GM19372 (cell line): ENCODE results near the gene GDF10.

Experiments
- ATAC-seq: cut with Tn5 transposase; IDR thresholded peaks from one replicate; pipeline ENCODE4 v1.9.1; 2021; ENCODE audit warnings: mild to moderate bottlenecking, low read depth, moderate library complexity; ENCODE audit not compliant: unreplicated experiment

The GDF10 gene

DNA sequence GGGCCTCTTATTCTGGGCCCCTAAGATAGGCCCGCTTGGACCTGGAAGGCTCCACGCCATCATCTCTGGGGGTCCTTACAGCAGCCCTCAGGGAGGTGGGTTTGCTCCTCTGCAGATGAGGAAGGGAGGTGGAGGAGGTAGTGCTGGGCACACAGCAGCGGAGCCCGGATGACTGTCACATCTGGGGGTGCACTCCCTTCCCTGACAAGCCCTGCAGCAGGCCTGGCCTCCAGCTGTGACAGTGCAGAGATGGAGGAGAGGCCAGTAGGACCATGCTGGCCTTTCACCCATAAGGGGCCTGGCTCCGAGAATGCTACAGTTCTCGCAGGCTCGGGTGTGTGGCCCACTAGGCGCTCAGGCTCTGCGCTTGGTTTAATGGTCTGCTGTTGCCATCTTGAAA lies 31.5 kb downstream of the GDF10 start:
- ATAC-seq: no peak

DNA sequence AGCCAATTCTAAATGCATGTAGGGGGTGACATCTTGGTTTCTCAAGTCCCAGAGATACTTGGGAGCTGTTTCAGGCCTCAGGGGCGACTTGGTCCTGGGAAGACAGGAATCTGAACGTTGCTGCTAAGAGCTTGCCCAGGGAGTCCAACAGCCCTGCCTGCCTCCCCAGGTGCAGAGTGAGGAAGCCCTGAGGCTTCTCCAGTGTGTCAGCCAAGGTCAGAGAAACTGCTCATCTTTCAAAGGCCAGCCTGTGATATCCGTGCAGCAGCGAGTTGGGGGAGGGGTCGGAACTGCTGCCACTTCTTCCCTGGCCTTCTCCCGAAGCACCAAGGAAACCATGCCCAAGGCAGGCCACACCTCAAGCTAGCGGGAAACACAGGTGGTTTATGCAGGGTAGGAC lies 32.0 kb downstream of the GDF10 start:
- ATAC-seq: no peak

DNA sequence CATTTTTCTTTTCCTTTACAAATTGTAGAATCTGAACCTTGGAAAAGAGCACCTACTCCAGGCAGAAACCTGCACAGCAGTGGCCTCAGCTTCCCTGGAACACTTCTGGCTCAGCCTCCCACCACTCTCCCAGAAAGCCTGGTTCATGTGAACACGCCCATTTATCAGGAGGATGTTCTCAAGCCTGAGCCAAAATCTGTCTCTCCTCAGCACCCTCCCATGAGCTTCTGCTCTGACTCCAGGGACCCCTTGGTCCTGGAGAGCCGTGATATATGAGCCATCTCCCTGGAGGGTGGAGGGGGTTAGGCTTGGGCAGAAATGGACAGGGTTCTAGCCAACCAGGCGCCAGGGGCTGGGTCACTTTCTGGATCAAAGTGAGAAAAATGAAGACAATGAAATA lies 32.4 kb downstream of the GDF10 start:
- ATAC-seq: no peak

DNA sequence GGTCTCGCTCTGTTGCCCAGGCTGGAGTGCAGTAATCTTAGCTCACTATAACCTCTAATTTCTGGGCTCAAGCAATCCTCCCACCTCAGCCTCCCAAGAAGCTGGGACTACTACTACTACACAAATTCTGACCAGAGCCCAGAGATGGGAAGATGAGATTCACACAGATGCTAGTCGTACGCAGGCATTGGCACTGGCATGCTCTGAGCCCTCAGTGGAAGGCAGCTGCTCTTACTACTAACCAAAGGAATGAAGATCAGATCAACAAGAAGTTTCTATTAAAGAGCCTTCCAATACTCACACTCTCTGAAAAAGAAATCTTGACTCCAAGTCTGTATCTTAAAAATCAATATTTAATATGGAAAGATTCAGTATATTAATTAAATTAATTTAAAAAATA lies 32.9 kb downstream of the GDF10 start:
- ATAC-seq: no peak

DNA sequence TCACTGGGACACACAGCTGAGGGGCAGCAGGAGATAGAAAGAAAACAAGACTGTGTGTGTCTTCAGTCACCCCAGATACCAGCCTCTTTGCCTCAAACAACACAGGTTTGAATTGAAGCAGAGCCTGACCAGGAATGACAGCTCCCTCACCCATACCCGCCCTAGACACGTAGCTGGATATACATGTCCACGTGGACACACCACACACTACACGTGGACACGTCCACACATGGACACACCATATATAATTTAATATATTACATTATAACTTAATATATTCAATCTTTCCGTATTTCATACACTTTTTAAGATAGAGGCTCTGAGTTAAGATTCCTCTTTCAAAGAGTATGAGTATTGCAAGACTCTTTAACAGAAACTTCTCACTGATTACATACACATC lies 33.5 kb downstream of the GDF10 start:
- no peak for ATAC-seq

DNA sequence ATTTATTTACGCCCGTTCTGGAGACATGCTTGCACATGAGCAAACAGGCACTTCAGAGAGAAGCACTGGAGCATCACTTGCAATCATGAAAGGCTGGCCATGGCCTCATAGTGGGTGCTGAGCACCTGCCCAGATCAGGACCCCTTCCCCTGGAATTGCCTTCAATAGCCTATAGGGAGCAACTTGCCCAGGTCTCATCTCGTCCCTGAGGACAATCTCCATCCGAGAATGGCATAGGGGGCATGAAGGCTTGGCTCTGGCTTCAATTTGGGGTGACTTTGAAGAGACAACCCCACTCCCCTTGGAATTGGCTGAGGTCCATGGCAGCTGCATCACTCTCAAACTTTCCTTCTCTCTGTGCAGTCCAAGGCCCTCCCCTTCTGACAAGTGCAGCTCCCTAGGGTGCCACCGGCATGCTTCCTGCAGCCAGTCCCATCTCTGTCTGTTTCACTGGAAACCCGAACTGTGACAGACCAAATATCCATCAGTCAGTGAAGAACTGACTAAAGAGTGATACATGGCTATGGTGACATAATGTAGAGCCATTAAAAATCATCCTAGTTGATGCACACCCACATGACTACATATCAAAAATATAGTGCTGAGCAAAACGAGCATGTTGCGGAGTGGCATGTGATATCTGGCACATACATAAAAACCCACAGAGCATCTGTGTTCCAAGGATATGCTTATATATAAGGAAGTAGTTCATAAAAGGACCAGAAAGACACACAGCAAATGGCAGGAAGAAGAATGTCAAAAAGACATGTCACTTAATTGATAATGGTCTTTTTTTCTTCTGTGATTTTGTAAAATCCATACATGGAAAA lies 34.7 kb downstream of the GDF10 start:
- no peak for ATAC-seq

DNA sequence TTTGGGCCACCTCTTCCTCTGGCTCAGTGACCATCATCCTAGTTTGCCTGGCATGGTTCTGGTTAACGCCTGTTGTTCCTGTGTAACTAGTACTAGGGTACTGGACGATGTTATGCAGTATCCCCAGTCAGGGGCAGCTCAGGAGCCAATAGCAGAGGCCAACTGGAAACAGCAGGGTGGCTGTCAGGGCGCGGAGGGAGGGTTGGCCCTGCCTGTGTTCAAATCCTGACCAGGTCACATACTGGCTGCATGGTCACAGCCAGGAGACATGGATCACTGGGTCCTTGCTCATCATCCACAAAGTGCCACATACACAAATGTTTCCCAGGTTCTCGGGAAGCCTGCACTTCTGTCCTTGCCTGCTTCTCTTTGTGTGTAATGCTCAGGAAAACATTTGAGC lies 35.9 kb downstream of the GDF10 start:
- no peak for ATAC-seq

DNA sequence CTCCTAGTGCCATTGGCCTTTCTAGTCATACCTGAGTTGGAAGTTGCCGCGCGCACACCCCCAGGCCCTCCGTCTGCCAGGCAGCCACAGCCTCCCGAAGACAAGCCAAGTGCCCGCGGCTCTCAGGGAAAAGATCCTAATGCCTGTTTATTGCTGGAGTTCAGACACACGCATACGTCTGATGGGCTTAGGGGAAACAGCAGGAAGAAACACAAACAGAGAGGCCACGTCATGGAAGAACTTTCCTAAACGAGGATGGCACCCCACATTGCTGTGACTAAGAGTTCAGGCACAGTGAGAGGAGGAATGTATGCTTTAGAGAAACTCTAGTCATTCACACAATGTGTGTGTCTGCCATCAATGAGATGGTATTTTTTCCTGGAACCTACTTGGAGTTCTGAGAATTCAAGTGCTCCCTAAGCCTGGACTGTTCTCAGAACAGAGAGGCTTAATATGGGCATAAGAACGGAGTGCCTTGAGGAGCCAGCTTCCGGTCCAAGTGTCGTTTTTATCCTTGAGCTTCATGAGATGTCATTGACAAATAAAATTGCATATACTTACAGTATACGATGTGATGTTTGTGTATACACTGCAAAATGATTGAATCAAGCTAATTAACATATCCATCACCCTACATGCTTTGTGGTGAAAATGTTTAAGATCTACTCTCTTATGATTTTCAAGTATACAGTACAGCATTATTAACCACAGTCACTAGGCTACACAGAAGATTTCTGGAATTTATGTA lies 36.6 kb downstream of the GDF10 start:
- ATAC-seq: no peak

DNA sequence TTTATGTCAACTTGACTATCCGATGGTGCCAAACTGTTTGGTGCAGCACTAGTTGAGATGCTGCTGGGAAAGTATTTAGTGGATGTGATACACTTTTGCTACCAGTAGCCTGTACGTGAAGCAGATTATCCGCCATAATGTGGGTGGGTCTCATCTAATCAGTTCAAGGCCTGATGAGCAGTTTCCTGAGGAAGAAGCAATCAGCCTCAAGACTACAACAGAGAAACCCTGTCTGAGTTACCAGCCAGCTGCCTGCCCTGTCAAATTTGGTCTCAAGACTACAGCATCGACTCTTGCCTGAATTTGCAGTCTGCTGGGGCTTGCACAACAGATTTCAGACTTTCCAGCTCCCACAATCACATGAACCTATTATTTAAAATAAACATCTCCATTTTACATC lies 37.3 kb downstream of the GDF10 start:
- ATAC-seq: no peak

DNA sequence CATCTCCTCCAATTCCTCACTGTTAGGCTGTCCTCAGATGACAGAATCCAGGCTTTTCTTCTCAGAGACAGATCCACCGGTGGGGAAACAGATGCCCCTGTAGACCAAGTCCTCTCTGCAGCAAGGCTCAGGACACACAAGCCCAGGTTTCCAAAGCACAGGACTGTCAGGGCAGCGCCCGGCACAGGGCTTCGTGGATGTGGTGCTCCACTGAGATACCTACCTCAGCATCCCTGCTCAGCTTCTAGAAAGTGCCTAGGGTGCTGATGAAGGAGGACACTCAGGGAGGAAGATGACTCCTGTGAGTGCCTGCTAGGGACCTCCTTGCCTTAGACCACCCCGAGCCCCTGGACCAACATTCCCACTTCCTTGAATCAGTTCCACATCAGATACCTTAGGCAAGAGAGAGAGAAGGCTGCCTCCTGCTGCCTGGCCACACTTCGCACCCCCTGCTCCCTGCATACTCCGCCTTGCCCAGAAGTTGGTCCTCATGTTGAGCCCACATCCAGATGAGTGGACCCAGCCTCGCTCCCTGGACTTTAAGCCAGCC lies 39.3 kb downstream of the GDF10 start:
- no peak for ATAC-seq

DNA sequence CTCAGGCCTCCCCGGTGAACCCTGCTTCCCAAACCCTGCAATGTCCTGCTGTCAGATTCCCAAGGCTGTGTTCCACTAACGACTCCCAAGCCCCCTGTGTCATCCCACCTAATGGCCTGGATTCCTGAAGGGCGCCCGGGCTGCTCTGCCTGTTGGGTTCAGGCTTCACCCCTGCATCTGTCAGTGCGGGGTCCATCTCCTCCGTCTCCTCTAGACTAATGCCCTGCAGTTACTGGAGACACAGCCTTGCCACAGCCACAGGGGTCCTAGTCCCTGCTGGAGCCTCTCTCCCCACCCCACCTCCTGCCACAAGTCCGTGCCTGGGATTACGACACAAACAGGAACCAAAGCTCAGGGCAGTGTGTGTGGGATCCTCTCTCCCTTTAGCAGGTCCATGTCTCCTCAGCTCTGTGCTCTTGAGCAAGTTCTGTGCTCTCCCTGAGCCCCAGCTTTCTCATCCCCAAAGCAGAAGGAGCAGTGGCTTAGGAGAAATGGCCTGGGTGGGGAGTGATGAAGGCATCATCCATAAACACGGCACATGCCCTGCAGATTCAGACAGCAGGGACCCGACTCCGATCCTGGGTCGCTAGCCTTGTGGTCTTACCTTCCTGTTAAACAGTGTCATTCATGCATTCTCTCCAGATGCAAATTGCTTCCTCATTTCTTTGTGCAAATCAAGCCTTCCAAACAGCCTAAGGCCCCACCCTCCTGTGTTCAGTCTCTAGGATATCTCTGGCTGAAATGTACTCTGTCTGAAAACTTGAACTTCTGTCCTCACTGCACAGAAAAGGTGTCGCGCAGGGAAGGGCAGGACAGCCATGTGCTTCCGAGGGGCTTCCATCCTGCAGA lies 40.0 kb downstream of the GDF10 start:
- ATAC-seq: no peak

DNA sequence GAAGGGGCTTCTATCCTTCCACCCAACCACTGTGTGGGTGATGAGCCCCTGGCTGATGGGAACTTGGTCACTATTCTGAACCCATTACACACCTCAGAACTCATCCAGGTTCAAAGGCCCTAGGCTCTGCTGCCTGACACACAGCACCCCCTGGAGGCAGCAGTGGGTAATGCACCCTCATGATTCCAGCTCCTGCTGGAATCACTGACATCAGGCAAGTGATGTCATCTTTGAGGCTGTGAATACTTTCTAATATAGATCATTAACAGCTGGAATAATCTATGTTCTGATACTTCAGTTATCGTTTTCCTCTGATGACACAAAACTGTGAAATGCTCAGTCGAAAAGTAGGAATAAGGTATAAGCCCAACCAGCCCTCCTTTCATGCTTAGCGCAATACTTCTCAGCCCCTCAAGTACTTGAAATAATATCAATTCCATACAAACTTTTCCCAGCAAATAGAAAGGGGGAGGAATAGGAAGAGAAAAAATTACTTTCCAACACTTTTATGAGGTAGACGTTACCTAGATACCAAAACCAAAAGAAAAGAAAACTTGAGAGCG lies 40.7 kb downstream of the GDF10 start:
- ATAC-seq: no peak

DNA sequence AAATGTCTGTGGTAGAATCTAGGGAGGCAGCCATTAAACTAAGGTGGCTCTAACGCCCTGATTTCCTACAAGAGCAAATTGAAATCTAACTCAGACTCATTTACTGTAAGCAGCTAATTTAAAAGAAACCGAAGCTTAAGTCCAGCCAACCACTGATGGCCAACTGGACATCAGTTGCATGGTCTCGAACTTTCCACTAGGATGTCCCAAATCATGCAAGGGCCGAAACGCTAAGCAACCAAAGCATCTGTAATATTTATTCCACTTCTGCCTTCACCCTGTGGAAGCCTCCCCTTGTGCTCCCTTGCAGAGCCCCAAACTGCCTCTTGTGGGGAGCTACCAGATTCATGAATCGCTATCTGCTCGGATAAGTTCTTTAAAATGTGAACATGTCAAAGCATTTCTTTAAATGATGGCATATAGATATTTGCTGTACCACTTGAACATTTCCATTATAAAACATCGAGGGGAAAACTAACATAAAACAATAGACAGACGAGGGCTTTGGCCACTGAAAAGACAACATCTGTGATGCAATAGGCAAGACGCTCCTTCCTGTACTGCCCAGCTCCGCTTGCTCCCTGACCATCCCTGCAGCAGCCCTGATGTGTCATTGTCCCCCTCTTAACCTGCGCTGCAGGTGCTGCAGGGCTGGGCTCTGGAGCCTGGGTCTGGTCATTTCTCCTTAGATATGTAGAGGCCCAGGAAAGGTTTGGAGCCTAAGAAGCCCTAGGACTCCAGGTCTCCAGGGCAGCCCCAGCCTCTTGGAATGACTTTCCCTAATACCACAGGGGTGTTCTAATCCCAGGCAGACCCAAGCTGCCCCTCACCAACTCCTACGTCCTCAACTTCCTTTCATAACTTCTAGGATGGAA lies 45.2 kb downstream of the GDF10 start:
- no peak for ATAC-seq

DNA sequence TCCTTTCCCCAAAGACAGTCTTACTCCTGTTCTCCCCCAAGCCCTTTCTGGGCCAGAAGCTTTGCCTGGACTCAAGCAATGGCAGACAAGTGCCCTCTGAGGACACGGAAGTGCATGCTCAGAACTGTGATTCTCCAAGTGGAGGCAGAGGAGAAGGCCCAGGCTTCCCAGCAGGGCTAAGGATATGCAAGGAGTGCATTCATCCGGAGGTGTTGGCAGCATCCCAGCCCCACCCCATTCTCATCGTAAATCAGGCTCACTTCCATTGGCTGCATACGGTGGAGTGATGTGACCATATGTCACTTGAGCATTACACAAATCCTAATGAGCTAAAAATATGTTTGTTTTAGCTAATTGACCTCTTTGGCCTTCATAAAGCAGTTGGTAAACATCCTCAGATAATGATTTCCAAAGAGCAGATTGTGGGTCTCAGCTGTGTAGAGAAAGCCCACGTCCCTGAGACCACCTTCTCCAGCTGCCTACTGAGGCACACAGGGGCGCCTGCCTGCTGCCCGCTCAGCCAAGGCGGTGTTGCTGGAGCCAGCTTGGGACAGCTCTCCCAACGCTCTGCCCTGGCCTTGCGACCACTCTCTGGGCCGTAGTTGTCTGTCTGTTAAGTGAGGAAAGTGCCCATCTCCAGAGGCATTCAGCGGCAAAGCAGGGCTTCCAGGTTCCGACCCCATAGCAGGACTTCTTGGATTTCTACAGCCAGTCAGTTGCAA lies 46.7 kb downstream of the GDF10 start:
- ATAC-seq: no peak

DNA sequence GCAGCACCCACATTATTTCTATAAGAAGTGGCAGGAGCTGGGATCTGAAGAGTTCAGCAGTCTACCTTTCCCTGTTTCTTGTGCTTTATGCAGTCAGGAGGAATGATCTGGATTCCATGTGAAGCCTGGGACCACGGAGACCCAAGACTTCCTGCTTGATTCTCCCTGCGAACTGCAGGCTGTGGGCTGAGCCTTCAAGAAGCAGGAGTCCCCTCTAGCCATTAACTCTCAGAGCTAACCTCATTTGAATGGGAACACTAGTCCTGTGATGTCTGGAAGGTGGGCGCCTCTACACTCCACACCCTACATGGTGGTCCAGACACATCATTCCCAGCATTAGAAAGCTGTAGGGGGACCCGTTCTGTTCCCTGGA lies 47.3 kb downstream of the GDF10 start:
- ATAC-seq: no peak

DNA sequence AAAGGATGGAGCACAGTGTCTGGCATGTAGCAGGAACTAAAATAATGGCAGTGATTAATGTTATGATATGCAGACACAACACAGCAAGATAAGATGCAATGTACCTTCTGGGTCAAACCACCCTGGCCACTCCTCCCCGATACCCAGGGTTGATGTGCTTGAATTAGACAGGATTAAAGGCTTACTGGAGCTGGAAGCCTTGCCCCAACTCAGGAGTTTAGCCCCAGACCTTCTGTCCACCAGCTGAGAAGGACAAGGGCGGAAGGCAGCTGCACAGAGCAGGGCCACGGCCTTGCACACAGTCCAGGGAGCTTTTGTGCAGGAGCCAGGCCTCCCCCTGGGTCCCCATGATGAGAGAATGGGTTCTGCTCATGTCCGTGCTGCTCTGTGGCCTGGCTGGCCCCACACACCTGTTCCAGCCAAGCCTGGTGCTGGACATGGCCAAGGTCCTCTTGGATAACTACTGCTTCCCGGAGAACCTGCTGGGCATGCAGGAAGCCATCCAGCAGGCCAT lies 48.2 kb downstream of the GDF10 start, which contains the start of gene RBP3:
TSS of gene RBP3 (plus strand) at position 226 of the 514 bp plus-strand sequence. CDS start at position 348, 122 bp downstream.
- ATAC-seq: no peak

DNA sequence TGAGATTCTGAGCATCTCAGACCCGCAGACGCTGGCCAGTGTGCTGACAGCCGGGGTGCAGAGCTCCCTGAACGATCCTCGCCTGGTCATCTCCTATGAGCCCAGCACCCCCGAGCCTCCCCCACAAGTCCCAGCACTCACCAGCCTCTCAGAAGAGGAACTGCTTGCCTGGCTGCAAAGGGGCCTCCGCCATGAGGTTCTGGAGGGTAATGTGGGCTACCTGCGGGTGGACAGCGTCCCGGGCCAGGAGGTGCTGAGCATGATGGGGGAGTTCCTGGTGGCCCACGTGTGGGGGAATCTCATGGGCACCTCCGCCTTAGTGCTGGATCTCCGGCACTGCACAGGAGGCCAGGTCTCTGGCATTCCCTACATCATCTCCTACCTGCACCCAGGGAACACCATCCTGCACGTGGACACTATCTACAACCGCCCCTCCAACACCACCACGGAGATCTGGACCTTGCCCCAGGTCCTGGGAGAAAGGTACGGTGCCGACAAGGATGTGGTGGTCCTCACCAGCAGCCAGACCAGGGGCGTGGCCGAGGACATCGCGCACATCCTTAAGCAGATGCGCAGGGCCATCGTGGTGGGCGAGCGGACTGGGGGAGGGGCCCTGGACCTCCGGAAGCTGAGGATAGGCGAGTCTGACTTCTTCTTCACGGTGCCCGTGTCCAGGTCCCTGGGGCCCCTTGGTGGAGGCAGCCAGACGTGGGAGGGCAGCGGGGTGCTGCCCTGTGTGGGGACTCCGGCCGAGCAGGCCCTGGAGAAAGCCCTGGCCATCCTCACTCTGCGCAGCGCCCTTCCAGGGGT lies 48.9 kb downstream of the GDF10 start:
- ATAC-seq: no peak

DNA sequence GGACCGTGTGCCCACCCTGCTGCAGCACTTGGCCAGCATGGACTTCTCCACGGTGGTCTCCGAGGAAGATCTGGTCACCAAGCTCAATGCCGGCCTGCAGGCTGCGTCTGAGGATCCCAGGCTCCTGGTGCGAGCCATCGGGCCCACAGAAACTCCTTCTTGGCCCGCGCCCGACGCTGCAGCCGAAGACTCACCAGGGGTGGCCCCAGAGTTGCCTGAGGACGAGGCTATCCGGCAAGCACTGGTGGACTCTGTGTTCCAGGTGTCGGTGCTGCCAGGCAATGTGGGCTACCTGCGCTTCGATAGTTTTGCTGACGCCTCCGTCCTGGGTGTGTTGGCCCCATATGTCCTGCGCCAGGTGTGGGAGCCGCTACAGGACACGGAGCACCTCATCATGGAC lies 49.5 kb downstream of the GDF10 start:
- ATAC-seq: no peak
